Heart left ventricle (tissue), 13 donors: ENCODE data around the gene SLC30A4.

Experiments
- POLR2A ChIP-seq, 2 donors: fragments of 450-650 bp; IDR thresholded peaks; one replicate each; pipeline ENCODE4 v1.6.1; 2017; ENCODE audit warnings: antibody characterized with exemption in 2 of 2, mild to moderate bottlenecking in 2 of 2, moderate library complexity in 2 of 2
- TF ChIP-seq, protein P1 (sequence below), 12 donors: fragments of 200-600 bp; sonication (generic) in 4 of 12; IDR thresholded peaks; one replicate each; pipeline versions ENCODE4 v1.5.0 to v1.8.0; 2018 to 2022; ENCODE audit warnings: antibody characterized with exemption in 12 of 12, mild to moderate bottlenecking in 5 of 12
- donor health status: ischemic (EF 13 %, LVEDD 7.1; RV severe dilation, severe dysfunction).
- donor health status: DM: no; HTN: yes; CAD: no.
- donor health status: DM: no; HTN: no; CAD: no.
- donor health status: ischemic (EF 25% LVEDD 6.9; RV normal size, moderate dysfunction).
- donor health status: ischemic (EF 25% LVEDD 5.7; RV mildly dilated, moderate dysfunction).
- donor health status: ischemic (EF 35%, LVEDD 5.7; RV mildly dilated, moderate dysfunction).
- donor health status: nonischemic (EF 11% LVEDD 7.7; RV severe dilation, severe dysfunction).
- donor health status: DM: yes; HTN: yes; CAD: no.
- donor health status: PGD.
- donor health status: ischemic (EF 29% LVEDD 5.4; RV normal size, mild dysfunction).
- donor health status: nonischemic (EF 23%, LVEDD 6.1; RV moderate dilation, normal function).

GRCh38 chr15:45435124-45435903, 87.2 kb downstream of the SLC30A4 start:
- TF ChIP-seq POLR2A (IDR thresholded peaks at IDR 0.05): no peak
- TF ChIP-seq, protein P1, sequence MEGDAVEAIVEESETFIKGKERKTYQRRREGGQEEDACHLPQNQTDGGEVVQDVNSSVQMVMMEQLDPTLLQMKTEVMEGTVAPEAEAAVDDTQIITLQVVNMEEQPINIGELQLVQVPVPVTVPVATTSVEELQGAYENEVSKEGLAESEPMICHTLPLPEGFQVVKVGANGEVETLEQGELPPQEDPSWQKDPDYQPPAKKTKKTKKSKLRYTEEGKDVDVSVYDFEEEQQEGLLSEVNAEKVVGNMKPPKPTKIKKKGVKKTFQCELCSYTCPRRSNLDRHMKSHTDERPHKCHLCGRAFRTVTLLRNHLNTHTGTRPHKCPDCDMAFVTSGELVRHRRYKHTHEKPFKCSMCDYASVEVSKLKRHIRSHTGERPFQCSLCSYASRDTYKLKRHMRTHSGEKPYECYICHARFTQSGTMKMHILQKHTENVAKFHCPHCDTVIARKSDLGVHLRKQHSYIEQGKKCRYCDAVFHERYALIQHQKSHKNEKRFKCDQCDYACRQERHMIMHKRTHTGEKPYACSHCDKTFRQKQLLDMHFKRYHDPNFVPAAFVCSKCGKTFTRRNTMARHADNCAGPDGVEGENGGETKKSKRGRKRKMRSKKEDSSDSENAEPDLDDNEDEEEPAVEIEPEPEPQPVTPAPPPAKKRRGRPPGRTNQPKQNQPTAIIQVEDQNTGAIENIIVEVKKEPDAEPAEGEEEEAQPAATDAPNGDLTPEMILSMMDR (IDR thresholded peaks at IDR 0.05): no peak
